NCI-H2196 treated with DMSO at 0.1 percent for 48 hours (cell line): Measurements from ENCODE around the gene ZNF507.

ENCODE experiments used
- DNase-seq: peaks from one replicate; lab custom pipeline; 2025; ENCODE audit not compliant: unreplicated experiment; lab: John Stamatoyannopoulos, UW

The ZNF507 gene

GRCh38 chr19:32339423-32339822, 6.0 kb upstream of the ZNF507 start:
- no peak for DNase-seq

GRCh38 chr19:32339988-32340874, 5.2 kb upstream of the ZNF507 start:
- peak; percentile 16 for DNase-seq

- no peak for DNase-seq
These were observed 2.7 kb upstream of the ZNF507 start for GRCh38 chr19:32342695-32343094.

GRCh38 chr19:32343550-32344262, 1.7 kb upstream of the ZNF507 start:
- no peak for DNase-seq

- no peak for DNase-seq
These were observed 1.5 kb downstream of the ZNF507 start for GRCh38 chr19:32346901-32347300.

- no peak for DNase-seq
These were observed 2.2 kb downstream of the ZNF507 start for GRCh38 chr19:32347573-32347972.

- DNase-seq, result no peak
These were observed 3.6 kb downstream of the ZNF507 start for GRCh38 chr19:32349051-32349450.

- DNase-seq, result no peak
These were observed 4.5 kb downstream of the ZNF507 start for GRCh38 chr19:32349724-32350470.

- DNase-seq, result no peak
These were observed 5.1 kb downstream of the ZNF507 start for GRCh38 chr19:32350471-32350865.

- no peak for DNase-seq
These were observed 5.6 kb downstream of the ZNF507 start for GRCh38 chr19:32350987-32351348.

GRCh38 chr19:32352241-32352630, 6.8 kb downstream of the ZNF507 start:
- no peak for DNase-seq

GRCh38 chr19:32354345-32354744, 8.9 kb downstream of the ZNF507 start:
- DNase-seq, result no peak

- no peak for DNase-seq
These were observed 9.9 kb downstream of the ZNF507 start for GRCh38 chr19:32355309-32355708.

- no peak for DNase-seq
These were observed 12.3 kb downstream of the ZNF507 start for GRCh38 chr19:32357720-32358119.

- DNase-seq, result no peak
These were observed 12.9 kb downstream of the ZNF507 start for GRCh38 chr19:32358321-32358720.

GRCh38 chr19:32359581-32359980, 14.2 kb downstream of the ZNF507 start:
- DNase-seq, result no peak

GRCh38 chr19:32361574-32362317, 16.3 kb downstream of the ZNF507 start:
- no peak for DNase-seq

GRCh38 chr19:32362318-32362691, 16.9 kb downstream of the ZNF507 start:
- DNase-seq, result no peak

- no peak for DNase-seq
These were observed 17.8 kb downstream of the ZNF507 start for GRCh38 chr19:32363175-32363574.

GRCh38 chr19:32363632-32364031, 18.2 kb downstream of the ZNF507 start:
- DNase-seq, result no peak

- DNase-seq, result no peak
These were observed 18.6 kb downstream of the ZNF507 start for GRCh38 chr19:32364040-32364439.
